SK-N-SH treated with all-trans-retinoic acid at 6 μM for 48 hours (cell line): ENCODE measurements around the gene DDB1.

Experiments used
- ATAC-seq: fragments of 200-7000 bp; cut with Tn5 transposase; 3 replicates; pipeline ENCODE4 v1.9.1; 2020; ENCODE audit warnings: mild to moderate bottlenecking, moderate library complexity
- ARNTL ChIP-seq: fragments of 450-650 bp; formaldehyde crosslinking; IDR thresholded peaks from 2 replicates; pipeline ENCODE4 v1.5.0; 2020; ENCODE audit warnings: low read depth, mild to moderate bottlenecking, moderate library complexity, borderline replicate concordance
- BACH2 ChIP-seq: fragments of 250-450 bp; sonication (Bioruptor Pico); IDR thresholded peaks from 2 replicates; pipeline ENCODE4 v1.9.0; 2021; ENCODE audit warnings: mild to moderate bottlenecking, borderline replicate concordance
- CREB5 ChIP-seq: fragments of 250-450 bp; sonication (Bioruptor Pico); IDR thresholded peaks from 2 replicates; pipeline ENCODE4 v1.5.1; 2020; ENCODE audit warnings: low read depth, mild to moderate bottlenecking, moderate library complexity
- CSDC2 ChIP-seq: fragments of 250-450 bp; sonication (Bioruptor Pico); IDR thresholded peaks from 2 replicates; pipeline ENCODE4 v1.5.0; 2020; ENCODE audit warnings: mild to moderate bottlenecking, moderate library complexity
- ESRRG ChIP-seq: fragments of 250-450 bp; sonication (Bioruptor Pico); IDR thresholded peaks from 2 replicates; pipeline ENCODE4 v1.6.1; 2021; ENCODE audit warnings: mild to moderate bottlenecking
- GLIS3 ChIP-seq: fragments of 250-450 bp; sonication (Bioruptor Pico); IDR thresholded peaks from 2 replicates; pipeline ENCODE4 v1.5.0; 2020; ENCODE audit warnings: mild to moderate bottlenecking, moderate library complexity
- ISL1 ChIP-seq: fragments of 250-450 bp; sonication (Bioruptor Pico); IDR thresholded peaks from 2 replicates; pipeline ENCODE4 v2.1.2; 2022; ENCODE audit warnings: mild to moderate bottlenecking, moderate library complexity
- OSR1 ChIP-seq: fragments of 250-450 bp; sonication (Bioruptor Pico); IDR thresholded peaks from 2 replicates; pipeline ENCODE4 v1.8.0; 2022; ENCODE audit warnings: moderate library complexity, mild to moderate bottlenecking, inconsistent platforms
- PATZ1 ChIP-seq: fragments of 250-450 bp; sonication (Bioruptor Pico); IDR thresholded peaks from 2 replicates; pipeline ENCODE4 v1.8.0; 2020; ENCODE audit warnings: mild to moderate bottlenecking, moderate library complexity, borderline replicate concordance
- PPARA ChIP-seq: fragments of 250-450 bp; sonication (Bioruptor Pico); IDR thresholded peaks from 2 replicates; pipeline ENCODE4 v1.5.0; 2020; ENCODE audit warnings: mild to moderate bottlenecking, borderline replicate concordance
- RARB ChIP-seq: fragments of 250-450 bp; sonication (Bioruptor Pico); IDR thresholded peaks from 2 replicates; pipeline ENCODE4 v1.8.0; 2021; ENCODE audit warnings: mild to moderate bottlenecking, moderate library complexity
- SNAI2 ChIP-seq: fragments of 250-450 bp; sonication (Bioruptor Pico); IDR thresholded peaks from 2 replicates; pipeline ENCODE4 v1.5.0; 2020; ENCODE audit warnings: mild to moderate bottlenecking, moderate library complexity
- TCF4 ChIP-seq: fragments of 250-450 bp; sonication (Bioruptor Pico); IDR thresholded peaks from 2 replicates; pipeline ENCODE4 v1.8.0; 2021; ENCODE audit warnings: mild to moderate bottlenecking, moderate library complexity, borderline replicate concordance
- TOX ChIP-seq: fragments of 250-450 bp; sonication (Bioruptor Pico); IDR thresholded peaks from 2 replicates; pipeline ENCODE4 v1.8.0; 2021; ENCODE audit warnings: mild to moderate bottlenecking, moderate library complexity, borderline replicate concordance
- TSHZ2 ChIP-seq: fragments of 250-450 bp; sonication (Bioruptor Pico); IDR thresholded peaks from 2 replicates; pipeline ENCODE4 v1.5.0; 2020; ENCODE audit warnings: mild to moderate bottlenecking, moderate library complexity
- ZC3H10 ChIP-seq: fragments of 250-450 bp; sonication (Bioruptor Pico); IDR thresholded peaks from 2 replicates; pipeline ENCODE4 v1.5.1; 2021; ENCODE audit warnings: mild to moderate bottlenecking, moderate library complexity
- ZFP3 ChIP-seq: fragments of 250-450 bp; sonication (Bioruptor Pico); IDR thresholded peaks from 2 replicates; pipeline ENCODE4 v1.5.0; 2020; ENCODE audit warnings: mild to moderate bottlenecking, moderate library complexity
- ZNF565 ChIP-seq: fragments of 450-650 bp; formaldehyde crosslinking; conservative IDR thresholded peaks from 2 replicates; pipeline ENCODE4 v1.5.0; 2020; ENCODE audit warnings: low read depth, mild to moderate bottlenecking, moderate library complexity
- ZNF70 ChIP-seq: fragments of 450-650 bp; formaldehyde crosslinking; IDR thresholded peaks from 2 replicates; pipeline ENCODE4 v1.5.0; 2020; ENCODE audit warnings: mild to moderate bottlenecking, moderate library complexity
- ZNF8 ChIP-seq: fragments of 450-650 bp; formaldehyde crosslinking; IDR thresholded peaks from 2 replicates; pipeline ENCODE4 v1.5.0; 2020; ENCODE audit warnings: mild to moderate bottlenecking, moderate library complexity
- TF ChIP-seq, protein P1 (sequence below): fragments of 250-450 bp; sonication (Bioruptor Pico); IDR thresholded peaks from 2 replicates; pipeline ENCODE4 v1.8.0; 2021; ENCODE audit warnings: low read depth, mild to moderate bottlenecking, moderate library complexity, borderline replicate concordance
- TF ChIP-seq, protein P2 (sequence below): fragments of 250-450 bp; sonication (Bioruptor Pico); IDR thresholded peaks from 2 replicates; pipeline ENCODE4 v1.5.1; 2021; ENCODE audit warnings: mild to moderate bottlenecking, moderate library complexity

Gene DDB1

GRCh38 chr11:61362542-61362875, 29.6 kb upstream of the DDB1 start:
- ATAC-seq, result peak; percentile 38
- TF ChIP-seq TOX (CRISPR knock-in tag) (no peak), CSDC2 (CRISPR knock-in tag) (no peak), BACH2 (no peak), CREB5 (CRISPR knock-in tag) (no peak), OSR1 (no peak), ZNF8 (CRISPR knock-in tag) (no peak), PATZ1 (CRISPR knock-in tag) (no peak), TSHZ2 (CRISPR knock-in tag) (no peak), RARB (CRISPR knock-in tag) (no peak), ZC3H10 (no peak), ISL1 (no peak), ZNF70 (no peak), ESRRG (no peak), PPARA (CRISPR knock-in tag) (no peak), ARNTL (CRISPR knock-in tag) (no peak)
- TF ChIP-seq, protein P1, sequence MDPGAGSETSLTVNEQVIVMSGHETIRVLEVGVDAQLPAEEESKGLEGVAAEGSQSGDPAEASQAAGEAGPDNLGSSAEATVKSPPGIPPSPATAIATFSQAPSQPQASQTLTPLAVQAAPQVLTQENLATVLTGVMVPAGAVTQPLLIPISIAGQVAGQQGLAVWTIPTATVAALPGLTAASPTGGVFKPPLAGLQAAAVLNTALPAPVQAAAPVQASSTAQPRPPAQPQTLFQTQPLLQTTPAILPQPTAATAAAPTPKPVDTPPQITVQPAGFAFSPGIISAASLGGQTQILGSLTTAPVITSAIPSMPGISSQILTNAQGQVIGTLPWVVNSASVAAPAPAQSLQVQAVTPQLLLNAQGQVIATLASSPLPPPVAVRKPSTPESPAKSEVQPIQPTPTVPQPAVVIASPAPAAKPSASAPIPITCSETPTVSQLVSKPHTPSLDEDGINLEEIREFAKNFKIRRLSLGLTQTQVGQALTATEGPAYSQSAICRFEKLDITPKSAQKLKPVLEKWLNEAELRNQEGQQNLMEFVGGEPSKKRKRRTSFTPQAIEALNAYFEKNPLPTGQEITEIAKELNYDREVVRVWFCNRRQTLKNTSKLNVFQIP (CRISPR knock-in tag), result no peak
- TF ChIP-seq, protein P2, sequence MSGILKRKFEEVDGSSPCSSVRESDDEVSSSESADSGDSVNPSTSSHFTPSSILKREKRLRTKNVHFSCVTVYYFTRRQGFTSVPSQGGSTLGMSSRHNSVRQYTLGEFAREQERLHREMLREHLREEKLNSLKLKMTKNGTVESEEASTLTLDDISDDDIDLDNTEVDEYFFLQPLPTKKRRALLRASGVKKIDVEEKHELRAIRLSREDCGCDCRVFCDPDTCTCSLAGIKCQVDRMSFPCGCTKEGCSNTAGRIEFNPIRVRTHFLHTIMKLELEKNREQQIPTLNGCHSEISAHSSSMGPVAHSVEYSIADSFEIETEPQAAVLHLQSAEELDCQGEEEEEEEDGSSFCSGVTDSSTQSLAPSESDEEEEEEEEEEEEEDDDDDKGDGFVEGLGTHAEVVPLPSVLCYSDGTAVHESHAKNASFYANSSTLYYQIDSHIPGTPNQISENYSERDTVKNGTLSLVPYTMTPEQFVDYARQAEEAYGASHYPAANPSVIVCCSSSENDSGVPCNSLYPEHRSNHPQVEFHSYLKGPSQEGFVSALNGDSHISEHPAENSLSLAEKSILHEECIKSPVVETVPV (CRISPR knock-in tag), result no peak
- TF ChIP-seq, all 23 proteins: peak for 0

- peak; percentile 96 for ATAC-seq
- no peak for TF ChIP-seq ZNF70
- no peak for TF ChIP-seq CSDC2 (CRISPR knock-in tag)
- TF ChIP-seq GLIS3 (CRISPR knock-in tag), result no peak
- no peak; the same call in 1 of the 2 replicates for TF ChIP-seq TCF4 (CRISPR knock-in tag)
- no peak for TF ChIP-seq PPARA (CRISPR knock-in tag)
- TF ChIP-seq SNAI2 (CRISPR knock-in tag), result no peak
- no peak for TF ChIP-seq RARB (CRISPR knock-in tag)
- no peak for TF ChIP-seq ESRRG
- TF ChIP-seq, protein P2 (CRISPR knock-in tag), result no peak
- no peak for TF ChIP-seq ISL1
- no peak for TF ChIP-seq ZNF565 (CRISPR knock-in tag)
- TF ChIP-seq PATZ1 (CRISPR knock-in tag), result no peak
- TF ChIP-seq ARNTL (CRISPR knock-in tag), result no peak
- no peak for TF ChIP-seq ZNF8 (CRISPR knock-in tag)
- no peak for TF ChIP-seq ZFP3
- no peak for TF ChIP-seq OSR1
- TF ChIP-seq ZC3H10, result no peak
Observed at GRCh38 chr11:61361741-61362541, 29.0 kb upstream of the DDB1 start, which contains the start of the genes CYB561A3 and TMEM138. TSS of gene CYB561A3 (minus strand) at chr11:61361882. CDS start at chr11:61356713, 5,169 bp downstream. TSS of gene TMEM138 (plus strand) at chr11:61362374. CDS start at chr11:61364391, 2,017 bp downstream.
